CD8-positive, alpha-beta memory T cell (primary cell): ENCODE results near the gene FMNL2. TPM values are rescaled to one million over a fixed set of nuclear protein-coding genes. Genes with fewer than 3 reads are reported as not detected.

ENCODE experiments used
- CTCF ChIA-PET: fragments of 350-600 bp; sonication (Branson Sonifier 250); formaldehyde crosslinking; loops from one replicate; lab custom pipeline; 2021; ENCODE audit warnings: antibody characterized with exemption; lab: Charles Lee
- POLR2A ChIA-PET: fragments of 350-600 bp; sonication (Branson Sonifier 250); formaldehyde crosslinking; loops from one replicate; lab custom pipeline; 2021; ENCODE audit warnings: antibody characterized with exemption; lab: Charles Lee
- DNase-seq, 5 donors: peaks; one replicate each; pipeline versions ENCODE4 v3.0.0 to v3.0.0-alpha.2; 2020 to 2022; ENCODE audit warnings: mixed read lengths in 1 of 5
- H3K27ac ChIP-seq: one replicate; pipeline ENCODE4 v1.7.0; 2013; ENCODE audit warnings: low read depth, mild to moderate bottlenecking, low read length, moderate library complexity
- H3K27me3 ChIP-seq: 2 replicates; pipeline ENCODE4 v1.7.0; 2013; ENCODE audit warnings: low read length, mild to moderate bottlenecking; ENCODE audit not compliant: insufficient read depth, poor library complexity, severe bottlenecking
- H3K36me3 ChIP-seq: 2 replicates; pipeline ENCODE4 v1.7.0; 2013; ENCODE audit warnings: mild to moderate bottlenecking, low read length, moderate library complexity; ENCODE audit not compliant: insufficient read depth
- H3K4me1 ChIP-seq: 2 replicates; pipeline ENCODE4 v1.7.0; 2013; ENCODE audit warnings: mild to moderate bottlenecking, low read length, moderate library complexity; ENCODE audit not compliant: insufficient read depth
- H3K4me3 ChIP-seq: 2 replicates; pipeline ENCODE4 v1.7.0; 2013; ENCODE audit warnings: mild to moderate bottlenecking, low read length
- H3K9me3 ChIP-seq: 2 replicates; pipeline ENCODE4 v1.7.0; 2013; ENCODE audit warnings: mild to moderate bottlenecking, low read length
- H3K27ac Mint-ChIP-seq, 8 donors: one replicate each; pipeline ENCODE4 v1.8.0; 2020 to 2021; ENCODE audit warnings: mixed read lengths in 8 of 8, mild to moderate bottlenecking in 6 of 8, inconsistent platforms in 3 of 8, moderate library complexity in 3 of 8
- H3K27me3 Mint-ChIP-seq, 2 donors: one replicate each; pipeline ENCODE4 v1.8.0; 2020 to 2021; ENCODE audit warnings: mixed read lengths in 2 of 2, mild to moderate bottlenecking in 1 of 2, moderate library complexity in 1 of 2
- H3K36me3 Mint-ChIP-seq, 3 donors: one replicate each; pipeline ENCODE4 v1.8.0; 2020 to 2021; ENCODE audit warnings: mixed read lengths in 3 of 3, inconsistent platforms in 1 of 3, mild to moderate bottlenecking in 1 of 3
- H3K4me1 Mint-ChIP-seq, 3 donors: one replicate each; pipeline ENCODE4 v1.8.0; 2020 to 2021; ENCODE audit warnings: mixed read lengths in 3 of 3, inconsistent platforms in 1 of 3, mild to moderate bottlenecking in 1 of 3
- H3K4me3 Mint-ChIP-seq, 7 donors: one replicate each; pipeline ENCODE4 v1.8.0; 2020 to 2021; ENCODE audit warnings: mixed read lengths in 7 of 7, mild to moderate bottlenecking in 6 of 7, moderate library complexity in 4 of 7, inconsistent platforms in 2 of 7
- H3K9me3 Mint-ChIP-seq, 5 donors: one replicate each; pipeline ENCODE4 v1.8.0; 2020 to 2022; ENCODE audit warnings: mixed read lengths in 5 of 5, mild to moderate bottlenecking in 3 of 5, moderate library complexity in 2 of 5, inconsistent platforms in 1 of 5
- polyA plus RNA-seq: library from polyadenylated mRNA; unstranded; fragments of 300-500 nt; fragmentation: Illumina TruSeq; gene quantifications from one replicate; pipeline ENCODE4 v1.2.3, GENCODE V29; 2021
- total RNA-seq, 2 experiments: library from RNA; stranded (reverse); gene quantifications; one replicate each; pipeline ENCODE4 v1.2.3, GENCODE V29; 2021

Gene FMNL2
- total and polyA plus RNA-seq, 3 experiments from 2014 or later = 0.05 to 0.59 (median 0.58) TPM

GRCh38 chr2:152594022-152594766, 259.2 kb downstream of the FMNL2 start:
- H3K36me3 Mint-ChIP-seq = no peaks in the 10 kb centered on the region
- no peaks in the 10 kb centered on the region for H3K9me3 Mint-ChIP-seq
- Histone ChIP-seq H3K36me3 (no peaks in the 10 kb centered on the region), H3K27me3 (no peaks in the 10 kb centered on the region), H3K27ac (no peak overlapping the region), H3K4me3 (no peak overlapping the region), H3K4me1 (peaks cover 4% of the 10 kb centered on the region), H3K9me3 (no peaks in the 10 kb centered on the region)
- H3K4me3 Mint-ChIP-seq = peak overlapping the region in 1 of 7 donors; percentile 17
- no peak for DNase-seq
- no peak overlapping the region for H3K27ac Mint-ChIP-seq
- peaks cover 2 to 4% of the 10 kb centered on the region in 2 donors for H3K27me3 Mint-ChIP-seq
- ChIA-PET CTCF (no interaction called here), POLR2A (no interaction called here)
- peaks cover 0 to 9% (median 3%) of the 10 kb centered on the region in 3 donors for H3K4me1 Mint-ChIP-seq

GRCh38 chr2:152594792-152595191, 259.8 kb downstream of the FMNL2 start:
- Mint-ChIP-seq H3K4me3 (no peak overlapping the region), H3K27me3 (peaks cover 0 to 4% of the 10 kb centered on the region in 2 donors), H3K4me1 (peaks cover 0 to 9% (median 3%) of the 10 kb centered on the region in 3 donors), H3K27ac (no peak overlapping the region), H3K9me3 (no peaks in the 10 kb centered on the region), H3K36me3 (no peaks in the 10 kb centered on the region)
- Histone ChIP-seq H3K4me1 (peaks cover 4% of the 10 kb centered on the region), H3K4me3 (no peak overlapping the region), H3K9me3 (no peaks in the 10 kb centered on the region), H3K27ac (no peak overlapping the region), H3K36me3 (no peaks in the 10 kb centered on the region), H3K27me3 (no peaks in the 10 kb centered on the region)
- POLR2A ChIA-PET = no interaction called here
- CTCF ChIA-PET = no interaction called here
- no peak for DNase-seq

- no peaks in the 10 kb centered on the region for H3K36me3 ChIP-seq
- Mint-ChIP-seq H3K9me3 (no peaks in the 10 kb centered on the region), H3K4me1 (peaks cover 0 to 11% (median under 1%) of the 10 kb centered on the region in 3 donors), H3K27ac (no peak overlapping the region), H3K36me3 (no peaks in the 10 kb centered on the region), H3K27me3 (peaks cover 3 to 6% of the 10 kb centered on the region in 2 donors), H3K4me3 (no peak overlapping the region)
- H3K27ac ChIP-seq = no peak overlapping the region
- CTCF ChIA-PET = no interaction called here
- no peak overlapping the region for H3K4me3 ChIP-seq
- no peaks in the 10 kb centered on the region for H3K27me3 ChIP-seq
- no peaks in the 10 kb centered on the region for H3K9me3 ChIP-seq
- POLR2A ChIA-PET = no interaction called here
- peaks cover 4% of the 10 kb centered on the region for H3K4me1 ChIP-seq
- no peak for DNase-seq
Observed at GRCh38 chr2:152598975-152599759, 264.2 kb downstream of the FMNL2 start.

- no peaks in the 10 kb centered on the region for H3K27me3 ChIP-seq
- peaks cover 3 to 10% of the 10 kb centered on the region in 2 donors for H3K27me3 Mint-ChIP-seq
- H3K4me1 Mint-ChIP-seq = peaks cover 0 to 5% (median 0%) of the 10 kb centered on the region in 3 donors
- no peaks in the 10 kb centered on the region for H3K9me3 ChIP-seq
- no peak overlapping the region for H3K4me3 ChIP-seq
- no peaks in the 10 kb centered on the region for H3K36me3 Mint-ChIP-seq
- no peaks in the 10 kb centered on the region for H3K4me1 ChIP-seq
- DNase-seq = no peak
- no peaks in the 10 kb centered on the region for H3K36me3 ChIP-seq
- CTCF ChIA-PET = interaction anchor here (0.7 kb wide), 1 partner anchor 35 kb away, joined by 3 read pairs; no protein-coding TSS in a partner anchor
- H3K9me3 Mint-ChIP-seq = no peaks in the 10 kb centered on the region
- no peak overlapping the region for H3K27ac ChIP-seq
- H3K27ac Mint-ChIP-seq = no peak overlapping the region
- no peak overlapping the region for H3K4me3 Mint-ChIP-seq
- POLR2A ChIA-PET = no interaction called here
Observed at GRCh38 chr2:152600051-152600657, 265.2 kb downstream of the FMNL2 start.

GRCh38 chr2:152600697-152601096, 265.7 kb downstream of the FMNL2 start:
- no peaks in the 10 kb centered on the region for H3K4me1 ChIP-seq
- peaks cover 6 to 10% of the 10 kb centered on the region in 2 donors for H3K27me3 Mint-ChIP-seq
- no peaks in the 10 kb centered on the region for H3K9me3 ChIP-seq
- H3K36me3 Mint-ChIP-seq = no peaks in the 10 kb centered on the region
- ChIA-PET CTCF (interaction anchor here (0.7 kb wide), 1 partner anchor 34 kb away, joined by 3 read pairs; no protein-coding TSS in a partner anchor), POLR2A (interaction anchor here (0.5 kb wide), 1 partner anchor 44 kb away, joined by 6 read pairs; no protein-coding TSS in a partner anchor)
- H3K9me3 Mint-ChIP-seq = no peaks in the 10 kb centered on the region
- H3K4me3 ChIP-seq = no peak overlapping the region
- no peak overlapping the region for H3K27ac Mint-ChIP-seq
- H3K27ac ChIP-seq = no peak overlapping the region
- no peaks in the 10 kb centered on the region for H3K27me3 ChIP-seq
- H3K4me1 Mint-ChIP-seq = peaks cover 0 to 5% (median 0%) of the 10 kb centered on the region in 3 donors
- DNase-seq = no peak
- no peak overlapping the region for H3K4me3 Mint-ChIP-seq
- no peaks in the 10 kb centered on the region for H3K36me3 ChIP-seq

GRCh38 chr2:152602750-152603149, 267.8 kb downstream of the FMNL2 start:
- H3K4me1 ChIP-seq = no peaks in the 10 kb centered on the region
- no peaks in the 10 kb centered on the region for H3K36me3 ChIP-seq
- Mint-ChIP-seq H3K27me3 (peaks cover 9 to 10% of the 10 kb centered on the region in 2 donors), H3K4me3 (no peak overlapping the region), H3K27ac (no peak overlapping the region), H3K9me3 (no peaks in the 10 kb centered on the region), H3K36me3 (no peaks in the 10 kb centered on the region), H3K4me1 (peaks cover 0 to 5% (median 0%) of the 10 kb centered on the region in 3 donors)
- H3K9me3 ChIP-seq = no peaks in the 10 kb centered on the region
- CTCF ChIA-PET = no interaction called here
- no peaks in the 10 kb centered on the region for H3K27me3 ChIP-seq
- no peak for DNase-seq
- no peak overlapping the region for H3K27ac ChIP-seq
- POLR2A ChIA-PET = no interaction called here
- H3K4me3 ChIP-seq = no peak overlapping the region

- Histone ChIP-seq H3K27ac (no peak overlapping the region), H3K4me3 (no peak overlapping the region), H3K4me1 (no peaks in the 10 kb centered on the region), H3K9me3 (no peaks in the 10 kb centered on the region), H3K27me3 (no peaks in the 10 kb centered on the region), H3K36me3 (no peaks in the 10 kb centered on the region)
- DNase-seq = no peak
- Mint-ChIP-seq H3K36me3 (no peaks in the 10 kb centered on the region), H3K27ac (no peak overlapping the region), H3K4me1 (peaks cover 0 to 5% (median 0%) of the 10 kb centered on the region in 3 donors), H3K27me3 (peaks cover 9 to 10% of the 10 kb centered on the region in 2 donors), H3K9me3 (no peaks in the 10 kb centered on the region), H3K4me3 (no peak overlapping the region)
- CTCF ChIA-PET = no interaction called here
- POLR2A ChIA-PET = no interaction called here
Observed at GRCh38 chr2:152603166-152603565, 268.2 kb downstream of the FMNL2 start.
